SK-N-SH (cell line): ENCODE results near the gene IGF2R. TPM values are rescaled to one million over a fixed set of nuclear protein-coding genes. Genes with fewer than 3 reads are reported as not detected.

Experiments
- CTCF ChIA-PET: fragments of 300-600, 350-600 bp; formaldehyde crosslinking; extraction: SDS; loops from one replicate; lab custom pipeline; 2021; lab: Yijun Ruan, JAX
- POLR2A ChIA-PET: fragments of 350-600 bp; sonication (Branson Sonifier 250); formaldehyde crosslinking; extraction: SDS; loops from one replicate; lab custom pipeline; 2020; ENCODE audit warnings: antibody characterized with exemption, inconsistent platforms; lab: Yijun Ruan, JAX
- DNase-seq: peaks from one replicate; pipeline ENCODE4 v3.0.0; 2012
- H2AFZ ChIP-seq: fragments of 200-600 bp; sonication (generic); 2 replicates; pipeline ENCODE4 v1.8.1; 2016; ENCODE audit warnings: antibody characterized with exemption, mild to moderate bottlenecking, low read depth
- H3F3A ChIP-seq: fragments of 200-600 bp; sonication (generic); replicated peaks from 2 replicates; pipeline ENCODE3; 2016; ENCODE audit warnings: antibody characterized with exemption, mild to moderate bottlenecking; ENCODE audit not compliant: insufficient read depth
- H3K27ac ChIP-seq, 2 experiments: fragments of 200-500 bp in 1 of 2; fragments of 200-600 bp in 1 of 2; sonication (Bioruptor generic) in 1 of 2; sonication (generic), shearing (Covaris generic) in 1 of 2; 2 replicates each; pipeline versions ENCODE4 v1.5.1 to v1.6.1; 2014 to 2016; ENCODE audit warnings: low read depth in 2 of 2, inconsistent platforms in 1 of 2, low read length in 1 of 2, mild to moderate bottlenecking in 1 of 2, mixed read lengths in 1 of 2
- H3K27me3 ChIP-seq: fragments of 200-600 bp; sonication (generic), shearing (Covaris generic); 2 replicates; pipeline ENCODE4 v1.6.1; 2016; ENCODE audit warnings: mixed run types; ENCODE audit not compliant: insufficient read depth
- H3K36me3 ChIP-seq, 2 experiments: fragments of 200-500 bp in 1 of 2; fragments of 200-600 bp in 1 of 2; sonication (Bioruptor generic) in 1 of 2; sonication (generic) in 1 of 2; replicated peaks in 1 of 2; 2 replicates each; pipeline versions ENCODE3 to v1.5.1; 2014 to 2016; ENCODE audit warnings: low read length in 1 of 2, mild to moderate bottlenecking in 1 of 2; ENCODE audit not compliant: insufficient read depth in 2 of 2, control insufficient read depth in 1 of 2
- H3K4me1 ChIP-seq, 2 experiments: fragments of 200-500 bp in 1 of 2; fragments of 200-600 bp in 1 of 2; sonication (Bioruptor generic) in 1 of 2; sonication (generic), shearing (Covaris generic) in 1 of 2; 2 replicates each; pipeline versions ENCODE4 v1.5.1 to v1.6.1; 2014 to 2016; ENCODE audit warnings: low read depth in 1 of 2, low read length in 1 of 2, mixed run types in 1 of 2; ENCODE audit not compliant: insufficient read depth in 2 of 2, control insufficient read depth in 1 of 2
- H3K4me2 ChIP-seq: fragments of 200-600 bp; sonication (generic), shearing (Covaris generic); 2 replicates; pipeline ENCODE4 v1.6.1; 2017; ENCODE audit warnings: mixed run types
- H3K4me3 ChIP-seq, 2 experiments: fragments of 200-500 bp in 1 of 2; fragments of 200-600 bp in 1 of 2; sonication (Bioruptor generic) in 1 of 2; sonication (generic), shearing (Covaris generic) in 1 of 2; 2 replicates each; pipeline versions ENCODE4 v1.5.1 to v1.8.1; 2014 to 2016; ENCODE audit warnings: low read depth in 2 of 2, inconsistent platforms in 1 of 2, low read length in 1 of 2, mild to moderate bottlenecking in 1 of 2, mixed read lengths in 1 of 2, moderate library complexity in 1 of 2
- H3K79me2 ChIP-seq: fragments of 200-600 bp; sonication (generic); 2 replicates; pipeline ENCODE4 v1.8.1; 2017; ENCODE audit warnings: mild to moderate bottlenecking; ENCODE audit not compliant: insufficient read depth
- H3K9ac ChIP-seq: fragments of 200-600 bp; sonication (generic); 2 replicates; pipeline ENCODE4 v1.6.1; 2017; ENCODE audit warnings: mixed run types
- H3K9me2 ChIP-seq: fragments of 200-600 bp; sonication (generic); 2 replicates; pipeline ENCODE4 v1.6.1; 2017; ENCODE audit warnings: mixed run types
- H3K9me3 ChIP-seq: fragments of 200-600 bp; sonication (generic); 2 replicates; pipeline ENCODE4 v1.6.1; 2017; ENCODE audit warnings: mixed run types, mild to moderate bottlenecking, moderate library complexity
- H4K20me1 ChIP-seq: fragments of 200-600 bp; sonication (generic); 2 replicates; pipeline ENCODE4 v1.6.1; 2017; ENCODE audit warnings: mild to moderate bottlenecking, mixed run types; ENCODE audit not compliant: insufficient read depth
- CHD2 ChIP-seq: fragments of 150-350 bp; IDR thresholded peaks from 2 replicates; pipeline ENCODE4 v1.6.1; 2018; ENCODE audit warnings: low read length; ENCODE audit not compliant: partially characterized antibody
- EZH2phosphoT487 ChIP-seq: fragments of 200-600 bp; sonication (generic); IDR thresholded peaks from 2 replicates; pipeline ENCODE4 v1.6.1; 2017; ENCODE audit warnings: low read depth, mixed run types, mild to moderate bottlenecking, antibody characterized with exemption, moderate library complexity, borderline replicate concordance
- FOSL2 ChIP-seq: IDR thresholded peaks from 2 replicates; pipeline ENCODE4 v1.4.0; 2012; ENCODE audit warnings: low read depth, mild to moderate bottlenecking, moderate library complexity, borderline replicate concordance
- FOXJ3 ChIP-seq: sonication (generic); formaldehyde crosslinking; IDR thresholded peaks from 2 replicates; pipeline ENCODE4 v1.5.1; 2020; ENCODE audit warnings: mild to moderate bottlenecking, missing genetic modification reagents
- GABPA ChIP-seq: IDR thresholded peaks from 2 replicates; pipeline ENCODE4 v1.4.0; 2012; ENCODE audit warnings: low read depth, mild to moderate bottlenecking
- GATA2 ChIP-seq: sonication (generic); formaldehyde crosslinking; IDR thresholded peaks from 2 replicates; pipeline ENCODE4 v1.5.0; 2020; ENCODE audit warnings: mild to moderate bottlenecking, missing genetic modification reagents
- JUND ChIP-seq: IDR thresholded peaks from 2 replicates; pipeline ENCODE4 v1.4.0; 2012
- MXI1 ChIP-seq: IDR thresholded peaks from 2 replicates; pipeline ENCODE4 v1.6.1; 2012; ENCODE audit warnings: mild to moderate bottlenecking, low read depth, low read length, improper control_type of control experiment
- NFIC ChIP-seq: IDR thresholded peaks from 2 replicates; pipeline ENCODE4 v1.4.0; 2012; ENCODE audit warnings: borderline replicate concordance
- NRF1 ChIP-seq: IDR thresholded peaks from 2 replicates; pipeline ENCODE4 v1.6.1; 2012; ENCODE audit warnings: low read depth, mild to moderate bottlenecking, low read length
- RAD21 ChIP-seq: IDR thresholded peaks from 2 replicates; pipeline ENCODE4 v1.6.1; 2012; ENCODE audit warnings: mild to moderate bottlenecking, low read length
- RXRA ChIP-seq: IDR thresholded peaks from 2 replicates; pipeline ENCODE4 v1.4.0; 2012; ENCODE audit warnings: low read depth, mild to moderate bottlenecking, borderline replicate concordance
- SMC3 ChIP-seq: IDR thresholded peaks from 2 replicates; pipeline ENCODE4 v1.6.1; 2012; ENCODE audit warnings: low read depth, low read length, improper control_type of control experiment
- TAF1 ChIP-seq: IDR thresholded peaks from 2 replicates; pipeline ENCODE4 v1.6.1; 2012; ENCODE audit warnings: low read depth, mild to moderate bottlenecking, low read length, moderate library complexity, borderline replicate concordance
- TCF12 ChIP-seq: IDR thresholded peaks from 2 replicates; pipeline ENCODE4 v1.4.0; 2012
- YY1 ChIP-seq: IDR thresholded peaks from 2 replicates; pipeline ENCODE4 v1.4.0; 2012; ENCODE audit warnings: low read depth, mild to moderate bottlenecking
- WGBS: methylation state at CpG from one replicate; pipeline ENCODE4 v1.1.6; 2017; ENCODE audit warnings: low lambda C conversion rate; 5-methylcytosine and 5-hydroxymethylcytosine counted together
- polyA plus RNA-seq, 3 experiments: library from polyadenylated mRNA; depleted of rRNA; stranded (reverse); fragments of >200 nt; gene quantifications; 2 replicates each; pipeline ENCODE4 v1.2.3, GENCODE V29; 2012
- TF ChIP-seq, protein P1 (sequence below): fragments of 150-350 bp; IDR thresholded peaks from 2 replicates; pipeline ENCODE4 v1.6.1; 2017; ENCODE audit warnings: antibody characterized with exemption, low read length, low read depth, borderline replicate concordance
- TF ChIP-seq, protein P2 (sequence below): IDR thresholded peaks from 2 replicates; pipeline ENCODE4; 2012
- TF ChIP-seq, protein P3 (sequence below): IDR thresholded peaks from 2 replicates; pipeline ENCODE4 v1.6.1; 2012; ENCODE audit warnings: mild to moderate bottlenecking, low read depth, low read length, moderate library complexity

IGF2R gene
- polyA plus RNA-seq, 1 of the 3 experiments (the other 2 are of a cell fraction) = 45.0 TPM

DNA sequence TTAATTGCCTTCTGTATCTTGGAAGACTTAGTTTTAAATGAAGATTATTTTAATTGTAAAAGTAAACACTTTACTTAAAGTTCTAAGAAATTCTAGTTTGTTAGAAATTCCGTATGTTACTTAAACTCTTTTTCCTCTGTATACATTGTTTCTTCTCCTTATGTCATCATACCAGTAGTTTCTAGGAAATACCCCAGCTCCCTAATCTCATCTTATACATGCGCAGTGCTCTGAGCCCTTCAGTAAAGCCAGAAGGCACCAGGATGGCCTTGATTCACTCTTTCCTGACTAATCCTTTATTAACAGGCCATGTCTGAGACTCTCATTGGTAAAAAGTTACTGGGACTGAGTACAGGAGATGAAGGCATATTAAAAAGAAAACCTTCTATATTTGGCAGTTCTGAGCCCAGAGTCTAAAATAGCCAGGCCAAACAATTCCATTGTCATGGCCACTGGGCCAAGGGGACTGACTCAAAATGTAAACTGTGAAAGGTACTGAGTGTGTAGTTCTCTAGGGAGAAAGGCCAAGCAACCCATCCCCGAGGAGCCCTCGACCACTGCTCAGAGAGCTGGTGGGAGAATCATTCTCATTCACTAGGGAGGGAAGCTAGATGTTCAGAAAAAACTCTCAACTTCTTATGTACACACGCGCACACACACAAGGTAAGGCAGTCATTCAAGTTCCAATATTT is 177.7 kb downstream of the IGF2R start (continued):
- TF ChIP-seq RXRA = no peak
- no peak for TF ChIP-seq FOSL2
- TF ChIP-seq TCF12 = no peak
- TF ChIP-seq MXI1 = no peak
- TF ChIP-seq JUND = no peak
- TF ChIP-seq GATA2 (CRISPR knock-in tag) = no peak
- TF ChIP-seq, protein P1, sequence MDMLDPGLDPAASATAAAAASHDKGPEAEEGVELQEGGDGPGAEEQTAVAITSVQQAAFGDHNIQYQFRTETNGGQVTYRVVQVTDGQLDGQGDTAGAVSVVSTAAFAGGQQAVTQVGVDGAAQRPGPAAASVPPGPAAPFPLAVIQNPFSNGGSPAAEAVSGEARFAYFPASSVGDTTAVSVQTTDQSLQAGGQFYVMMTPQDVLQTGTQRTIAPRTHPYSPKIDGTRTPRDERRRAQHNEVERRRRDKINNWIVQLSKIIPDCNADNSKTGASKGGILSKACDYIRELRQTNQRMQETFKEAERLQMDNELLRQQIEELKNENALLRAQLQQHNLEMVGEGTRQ = no peak
- no peak for TF ChIP-seq NFIC
- no peak for TF ChIP-seq YY1
- no peak for TF ChIP-seq FOXJ3

DNA sequence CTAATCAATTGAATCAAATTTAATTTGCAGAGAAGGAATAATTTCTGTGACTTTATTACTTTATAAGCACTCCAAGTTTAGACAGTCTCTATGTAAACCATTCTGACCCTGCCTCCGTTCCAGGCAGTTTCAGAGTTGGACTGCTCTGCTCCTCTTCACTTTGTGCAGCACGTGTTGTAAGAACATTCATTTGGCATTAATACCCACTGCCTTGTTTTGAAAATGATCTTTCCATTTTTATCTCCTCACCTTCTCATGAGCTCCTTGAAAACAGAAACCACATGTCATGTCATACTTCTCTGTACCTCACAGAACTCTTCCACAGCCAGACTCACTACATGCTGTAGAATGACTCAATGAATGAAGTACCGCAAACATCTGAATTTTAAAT is 178.3 kb downstream of the IGF2R start:
- no peaks in the 10 kb centered on the region for H3F3A ChIP-seq
- no peaks in the 10 kb centered on the region for H3K79me2 ChIP-seq
- DNase-seq = no peak
- WGBS = 62% methylated on average over 3 of the region's 3 CpGs
- H3K36me3 ChIP-seq = no peaks in the 10 kb centered on the region
- CTCF ChIA-PET = interaction anchor here (1.5 to 1.8 kb wide), 2 partner anchors 9 to 308 kb away, joined by 3 to 7 read pairs; no protein-coding TSS in a partner anchor
- H3K9me2 ChIP-seq = no peaks in the 10 kb centered on the region
- H4K20me1 ChIP-seq = no peaks in the 10 kb centered on the region
- no peaks in the 10 kb centered on the region for H3K27me3 ChIP-seq
- no peak overlapping the region for H3K4me3 ChIP-seq
- no peak overlapping the region for H3K9ac ChIP-seq
- TF ChIP-seq SMC3 = no peak
- no peak for TF ChIP-seq CHD2
- TF ChIP-seq TAF1 = no peak
- TF ChIP-seq, protein P2, sequence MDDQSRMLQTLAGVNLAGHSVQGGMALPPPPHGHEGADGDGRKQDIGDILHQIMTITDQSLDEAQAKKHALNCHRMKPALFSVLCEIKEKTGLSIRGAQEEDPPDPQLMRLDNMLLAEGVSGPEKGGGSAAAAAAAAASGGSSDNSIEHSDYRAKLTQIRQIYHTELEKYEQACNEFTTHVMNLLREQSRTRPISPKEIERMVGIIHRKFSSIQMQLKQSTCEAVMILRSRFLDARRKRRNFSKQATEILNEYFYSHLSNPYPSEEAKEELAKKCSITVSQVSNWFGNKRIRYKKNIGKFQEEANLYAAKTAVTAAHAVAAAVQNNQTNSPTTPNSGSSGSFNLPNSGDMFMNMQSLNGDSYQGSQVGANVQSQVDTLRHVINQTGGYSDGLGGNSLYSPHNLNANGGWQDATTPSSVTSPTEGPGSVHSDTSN = no peak
- TF ChIP-seq, protein P3, sequence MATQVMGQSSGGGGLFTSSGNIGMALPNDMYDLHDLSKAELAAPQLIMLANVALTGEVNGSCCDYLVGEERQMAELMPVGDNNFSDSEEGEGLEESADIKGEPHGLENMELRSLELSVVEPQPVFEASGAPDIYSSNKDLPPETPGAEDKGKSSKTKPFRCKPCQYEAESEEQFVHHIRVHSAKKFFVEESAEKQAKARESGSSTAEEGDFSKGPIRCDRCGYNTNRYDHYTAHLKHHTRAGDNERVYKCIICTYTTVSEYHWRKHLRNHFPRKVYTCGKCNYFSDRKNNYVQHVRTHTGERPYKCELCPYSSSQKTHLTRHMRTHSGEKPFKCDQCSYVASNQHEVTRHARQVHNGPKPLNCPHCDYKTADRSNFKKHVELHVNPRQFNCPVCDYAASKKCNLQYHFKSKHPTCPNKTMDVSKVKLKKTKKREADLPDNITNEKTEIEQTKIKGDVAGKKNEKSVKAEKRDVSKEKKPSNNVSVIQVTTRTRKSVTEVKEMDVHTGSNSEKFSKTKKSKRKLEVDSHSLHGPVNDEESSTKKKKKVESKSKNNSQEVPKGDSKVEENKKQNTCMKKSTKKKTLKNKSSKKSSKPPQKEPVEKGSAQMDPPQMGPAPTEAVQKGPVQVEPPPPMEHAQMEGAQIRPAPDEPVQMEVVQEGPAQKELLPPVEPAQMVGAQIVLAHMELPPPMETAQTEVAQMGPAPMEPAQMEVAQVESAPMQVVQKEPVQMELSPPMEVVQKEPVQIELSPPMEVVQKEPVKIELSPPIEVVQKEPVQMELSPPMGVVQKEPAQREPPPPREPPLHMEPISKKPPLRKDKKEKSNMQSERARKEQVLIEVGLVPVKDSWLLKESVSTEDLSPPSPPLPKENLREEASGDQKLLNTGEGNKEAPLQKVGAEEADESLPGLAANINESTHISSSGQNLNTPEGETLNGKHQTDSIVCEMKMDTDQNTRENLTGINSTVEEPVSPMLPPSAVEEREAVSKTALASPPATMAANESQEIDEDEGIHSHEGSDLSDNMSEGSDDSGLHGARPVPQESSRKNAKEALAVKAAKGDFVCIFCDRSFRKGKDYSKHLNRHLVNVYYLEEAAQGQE = no peak
- TF ChIP-seq FOXJ3 = no peak
- no peak for TF ChIP-seq JUND
- no peak for TF ChIP-seq RAD21
- no peak for TF ChIP-seq EZH2phosphoT487
- no peak for TF ChIP-seq FOSL2
- no peak for TF ChIP-seq NRF1
- TF ChIP-seq GABPA = no peak
- no peak overlapping the region for H3K27ac ChIP-seq
- H2AFZ ChIP-seq = no peak overlapping the region
- POLR2A ChIA-PET = no interaction called here
- H3K4me1 ChIP-seq = no peaks in the 10 kb centered on the region
- no peaks in the 10 kb centered on the region for H3K9me3 ChIP-seq
- no peak overlapping the region for H3K4me2 ChIP-seq
